Testis (tissue), 2 donors: ENCODE measurements around the gene SETD1B.

Source experiments
- CTCF ChIP-seq, 3 experiments: fragments of 450-650 bp in 2 of 3; fragments of 200-600 bp in 1 of 3; sonication (generic) in 1 of 3; IDR thresholded peaks; one replicate each; pipeline ENCODE4 v1.5.1; 2016 to 2019; ENCODE audit warnings: antibody characterized with exemption in 3 of 3, mild to moderate bottlenecking in 2 of 3, moderate library complexity in 1 of 3
- POLR2A ChIP-seq: fragments of 450-650 bp; IDR thresholded peaks from one replicate; pipeline ENCODE4 v1.6.1; 2017; ENCODE audit warnings: antibody characterized with exemption, mild to moderate bottlenecking, moderate library complexity

DNA sequence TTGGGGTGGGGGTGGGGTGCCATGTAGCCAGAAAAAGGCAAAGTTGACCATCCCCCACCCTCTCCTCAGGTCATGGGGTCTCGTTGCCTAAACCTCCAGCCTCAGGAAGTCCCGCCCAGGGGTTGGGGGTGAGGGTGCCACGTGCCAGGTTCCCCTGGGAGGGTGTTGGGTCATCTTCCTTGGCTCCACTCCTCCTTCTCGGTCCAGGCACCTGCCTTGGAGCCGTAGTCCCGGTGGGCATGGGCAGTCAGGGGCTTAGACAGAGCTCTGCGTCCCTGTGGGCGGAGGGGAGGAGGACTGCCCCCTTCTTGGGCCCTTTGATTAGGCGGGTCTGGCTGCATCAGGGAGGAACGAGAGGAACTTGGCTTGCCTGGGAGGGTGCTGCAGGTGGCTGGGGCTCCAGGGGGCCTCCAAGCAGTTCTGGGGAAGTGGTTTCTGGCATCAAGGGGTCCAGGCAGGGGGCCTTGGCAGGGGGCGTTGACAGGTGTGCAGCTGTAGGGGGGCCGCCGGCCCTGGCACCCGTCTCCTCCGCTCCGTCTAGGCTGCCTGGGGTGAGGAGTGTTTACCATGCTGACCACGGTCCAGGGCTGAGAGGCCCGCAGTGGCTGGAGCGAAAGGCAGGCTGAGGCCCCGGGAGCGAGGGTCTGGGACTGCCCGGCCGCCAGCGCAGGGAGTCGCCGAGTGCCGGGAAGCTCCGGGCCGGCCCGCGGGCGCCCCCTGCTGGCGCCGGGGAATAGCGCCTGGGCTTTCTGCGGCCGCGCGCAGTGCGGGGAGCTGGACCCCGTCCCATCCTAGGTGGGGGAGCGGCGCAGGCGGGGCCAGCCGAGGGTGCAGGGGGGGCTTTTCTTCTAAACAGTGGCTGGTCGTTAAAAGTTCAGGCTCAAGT, 7.9 kb downstream of the SETD1B start:
- no peak for TF ChIP-seq POLR2A
- TF ChIP-seq CTCF (IDR thresholded peaks at IDR 0.05): peak; percentile 95 to 100 (median 98)
